ENCODE measurements around the gene WDR18.

GRCh38 chr19:1037621-1038064, 53.5 kb downstream of the WDR18 start:
- TF ChIP-seq GABPA (IDR thresholded peaks at IDR 0.05; ENCODE audit: borderline replicate concordance, insufficient read depth, low read length) (no peak), MAX (IDR thresholded peaks at IDR 0.05) (no peak), CTCF (IDR thresholded peaks at IDR 0.05; ENCODE audit: control extremely low read depth in 1 of 3, insufficient read depth in 1 of 3, low read depth in 1 of 3, low read length in 3 of 3) (0 out of 4 replicates have a peak, but pooled peaks of 1 of the 3 experiments have one; percentile 1), EZH2 (IDR thresholded peaks at IDR 0.05; ENCODE audit: low read depth, low read length, severe bottlenecking) (no peak), CHD2 (IDR thresholded peaks at IDR 0.05; ENCODE audit: low read length) (no peak)
- TF ChIP-seq, protein P1, sequence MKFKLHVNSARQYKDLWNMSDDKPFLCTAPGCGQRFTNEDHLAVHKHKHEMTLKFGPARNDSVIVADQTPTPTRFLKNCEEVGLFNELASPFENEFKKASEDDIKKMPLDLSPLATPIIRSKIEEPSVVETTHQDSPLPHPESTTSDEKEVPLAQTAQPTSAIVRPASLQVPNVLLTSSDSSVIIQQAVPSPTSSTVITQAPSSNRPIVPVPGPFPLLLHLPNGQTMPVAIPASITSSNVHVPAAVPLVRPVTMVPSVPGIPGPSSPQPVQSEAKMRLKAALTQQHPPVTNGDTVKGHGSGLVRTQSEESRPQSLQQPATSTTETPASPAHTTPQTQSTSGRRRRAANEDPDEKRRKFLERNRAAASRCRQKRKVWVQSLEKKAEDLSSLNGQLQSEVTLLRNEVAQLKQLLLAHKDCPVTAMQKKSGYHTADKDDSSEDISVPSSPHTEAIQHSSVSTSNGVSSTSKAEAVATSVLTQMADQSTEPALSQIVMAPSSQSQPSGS (IDR thresholded peaks at IDR 0.05; ENCODE audit: low read length): no peak

All from H1 (cell line).